CD4-positive, alpha-beta T cell (primary cell): Measurements from ENCODE around the gene IL31. TPM values are rescaled to one million over a fixed set of nuclear protein-coding genes. Genes with fewer than 3 reads are reported as not detected.

Experiments used
- ATAC-seq: fragments of 200-7000 bp; cut with Tn5 transposase; one replicate; pipeline ENCODE4 v1.10.0; 2022; ENCODE audit warnings: mild to moderate bottlenecking; ENCODE audit not compliant: poor library complexity
- CTCF ChIA-PET: fragments of 350-600 bp; sonication (Branson Sonifier 250); formaldehyde crosslinking; loops from one replicate; lab custom pipeline; 2021; ENCODE audit warnings: antibody characterized with exemption, inconsistent platforms; lab: Charles Lee
- POLR2A ChIA-PET: fragments of 350-600 bp; sonication (Branson Sonifier 250); formaldehyde crosslinking; loops from one replicate; lab custom pipeline; 2021; ENCODE audit warnings: antibody characterized with exemption, inconsistent platforms; lab: Charles Lee
- DNase-seq, 14 experiments: peaks; one replicate each; pipeline ENCODE4 v3.0.0-alpha.2; 2013 to 2020; ENCODE audit warnings: mixed read lengths in 2 of 14
- H3K27ac ChIP-seq, 2 donors: one replicate each; pipeline versions ENCODE4 v1.5.1 to v1.7.0; 2013; ENCODE audit warnings: low read length in 2 of 2, low read depth in 1 of 2, mild to moderate bottlenecking in 1 of 2
- H3K27me3 ChIP-seq, 2 experiments: 1 replicate in 1 of 2; 2 replicates in 1 of 2; pipeline versions ENCODE4 v1.6.1 to v1.7.0; 2013; ENCODE audit warnings: low read length in 2 of 2, control low read depth in 1 of 2, mild to moderate bottlenecking in 1 of 2, moderate library complexity in 1 of 2; ENCODE audit not compliant: insufficient read depth in 2 of 2, control insufficient read depth in 1 of 2
- H3K36me3 ChIP-seq: one replicate; pipeline ENCODE4 v1.6.1; 2013; ENCODE audit warnings: low read length, control low read depth; ENCODE audit not compliant: insufficient read depth
- H3K4me1 ChIP-seq: one replicate; pipeline ENCODE4 v1.6.1; 2013; ENCODE audit warnings: low read length, control low read depth; ENCODE audit not compliant: insufficient read depth
- H3K4me3 ChIP-seq: one replicate; pipeline ENCODE4 v1.5.1; 2013; ENCODE audit warnings: mild to moderate bottlenecking, low read length, moderate library complexity
- H3K9me3 ChIP-seq, 2 experiments: 1 replicate in 1 of 2; 2 replicates in 1 of 2; pipeline versions ENCODE4 v1.6.1 to v1.7.0; 2013; ENCODE audit warnings: low read length in 2 of 2, mild to moderate bottlenecking in 2 of 2, control low read depth in 1 of 2, moderate library complexity in 1 of 2; ENCODE audit not compliant: control insufficient read depth in 1 of 2, insufficient read depth in 1 of 2
- H3K27ac Mint-ChIP-seq: one replicate; pipeline ENCODE4 v1.8.0; 2020; ENCODE audit warnings: mixed read lengths
- H3K27me3 Mint-ChIP-seq: one replicate; pipeline ENCODE4 v1.8.0; 2021; ENCODE audit warnings: mixed read lengths
- H3K36me3 Mint-ChIP-seq: one replicate; pipeline ENCODE4 v1.8.0; 2021; ENCODE audit warnings: low read depth, mixed read lengths
- H3K4me1 Mint-ChIP-seq: one replicate; pipeline ENCODE4 v1.8.0; 2021; ENCODE audit warnings: low read depth, mixed read lengths
- H3K4me3 Mint-ChIP-seq: one replicate; pipeline ENCODE4 v1.8.0; 2020; ENCODE audit warnings: mild to moderate bottlenecking, mixed read lengths
- H3K9me3 Mint-ChIP-seq: one replicate; pipeline ENCODE4 v1.8.0; 2020; ENCODE audit warnings: mixed read lengths
- CTCF ChIP-seq: fragments of 200-600 bp; IDR thresholded peaks from one replicate; pipeline ENCODE4 v1.8.0; 2022; ENCODE audit warnings: antibody characterized with exemption, mild to moderate bottlenecking
- intact Hi-C, 2 experiments: fragments of 100-400 bp; cut with DNase I in 1 of 2; cut with micrococcal nuclease in 1 of 2; formaldehyde crosslinking; loops; one replicate each; pipeline versions ENCODE4 v1.15.1 to v1.9.0; 2023 to 2025; cut with DNase I, micrococcal nuclease
- total RNA-seq, 174 experiments: library from RNA in 2 of 174; stranded (reverse) in 2 of 174; gene quantifications; one replicate each; pipeline ENCODE4 v1.2.3 and lab custom pipeline; 2021 to 2026

The IL31 gene
- total RNA-seq, 2 experiments from 2014 or later, result not detected

GRCh38 chr12:122137229-122137628 lies 36.8 kb downstream of the IL31 start:
- peaks cover 69% of the 10 kb centered on the region for H3K36me3 Mint-ChIP-seq
- ATAC-seq, result no peak
- H3K27ac Mint-ChIP-seq, result no peak overlapping the region
- H3K27me3 ChIP-seq, result no peaks in the 10 kb centered on the region
- no peaks in the 10 kb centered on the region for H3K4me1 Mint-ChIP-seq
- no peak for TF ChIP-seq CTCF
- H3K4me3 ChIP-seq, result no peak overlapping the region
- no peak overlapping the region for H3K4me3 Mint-ChIP-seq
- no peaks in the 10 kb centered on the region for H3K9me3 ChIP-seq
- DNase-seq, result no peak
- H3K36me3 ChIP-seq, result peaks cover 65% of the 10 kb centered on the region
- intact Hi-C loops, result loop anchor here in 1 of 2 experiments (5.0 kb wide), 1 partner anchor 50 kb away; no protein-coding TSS in a partner anchor
- no peaks in the 10 kb centered on the region for H3K27me3 Mint-ChIP-seq
- ChIA-PET CTCF (no interaction called here), POLR2A (no interaction called here)
- H3K4me1 ChIP-seq, result no peaks in the 10 kb centered on the region
- H3K9me3 Mint-ChIP-seq, result no peaks in the 10 kb centered on the region
- H3K27ac ChIP-seq, result no peak overlapping the region

- Mint-ChIP-seq H3K4me3 (no peak overlapping the region), H3K27me3 (no peaks in the 10 kb centered on the region), H3K4me1 (no peaks in the 10 kb centered on the region), H3K36me3 (peaks cover 73% of the 10 kb centered on the region), H3K9me3 (no peaks in the 10 kb centered on the region), H3K27ac (no peak overlapping the region)
- POLR2A ChIA-PET, result no interaction called here
- Histone ChIP-seq H3K9me3 (no peaks in the 10 kb centered on the region), H3K36me3 (peaks cover 63% of the 10 kb centered on the region), H3K27me3 (no peaks in the 10 kb centered on the region), H3K4me1 (no peaks in the 10 kb centered on the region), H3K4me3 (no peak overlapping the region), H3K27ac (no peak overlapping the region)
- no peak for TF ChIP-seq CTCF
- ATAC-seq (no peak), DNase-seq (no peak)
- CTCF ChIA-PET, result no interaction called here
- intact Hi-C loops, result loop anchor here in 1 of 2 experiments (5.0 kb wide), 1 partner anchor 52 kb away; no protein-coding TSS in a partner anchor
Measured at GRCh38 chr12:122135437-122136031, 38.5 kb downstream of the IL31 start.

GRCh38 chr12:122133192-122133950 lies 40.6 kb downstream of the IL31 start:
- Histone ChIP-seq H3K4me3 (no peak overlapping the region), H3K27me3 (no peaks in the 10 kb centered on the region), H3K9me3 (no peaks in the 10 kb centered on the region), H3K4me1 (no peaks in the 10 kb centered on the region), H3K36me3 (peaks cover 71% of the 10 kb centered on the region), H3K27ac (no peak overlapping the region)
- TF ChIP-seq CTCF, result no peak
- ChIA-PET POLR2A (no interaction called here), CTCF (interaction anchor here (1.4 kb wide), 1 partner anchor 79 kb away, joined by 4 read pairs; no protein-coding TSS in a partner anchor)
- no peaks in the 10 kb centered on the region for H3K9me3 Mint-ChIP-seq
- H3K36me3 Mint-ChIP-seq, result peaks cover 75% of the 10 kb centered on the region
- no peaks in the 10 kb centered on the region for H3K4me1 Mint-ChIP-seq
- H3K4me3 Mint-ChIP-seq, result no peak overlapping the region
- no peak for DNase-seq
- no peak for ATAC-seq
- H3K27ac Mint-ChIP-seq, result no peak overlapping the region
- intact Hi-C loops, result loop anchor here (5.0 kb wide), 1 partner anchor 134 kb away; the partner anchor contains the start of gene VPS33A (in 2 of the 2)
- H3K27me3 Mint-ChIP-seq, result no peaks in the 10 kb centered on the region
